Duodenal mucosa (tissue), 2 donors: ENCODE results near the gene OR51L1.

ENCODE experiments used
- H3K27ac ChIP-seq: one replicate; pipeline ENCODE4 v1.7.0; 2013; ENCODE audit warnings: low read depth, low read length
- H3K27me3 ChIP-seq, 2 donors: one replicate each; pipeline ENCODE4 v1.7.0; 2013; ENCODE audit warnings: low read length in 2 of 2, control low read depth in 1 of 2; ENCODE audit not compliant: insufficient read depth in 2 of 2, control insufficient read depth in 1 of 2
- H3K36me3 ChIP-seq, 2 donors: one replicate each; pipeline ENCODE4 v1.7.0; 2013; ENCODE audit warnings: low read length in 2 of 2, control low read depth in 1 of 2; ENCODE audit not compliant: insufficient read depth in 2 of 2, control insufficient read depth in 1 of 2
- H3K4me1 ChIP-seq, 2 donors: one replicate each; pipeline ENCODE4 v1.7.0; 2013; ENCODE audit warnings: low read length in 2 of 2, control low read depth in 1 of 2; ENCODE audit not compliant: insufficient read depth in 2 of 2, control insufficient read depth in 1 of 2
- H3K4me3 ChIP-seq, 2 donors: one replicate each; pipeline ENCODE4 v1.7.0; 2013; ENCODE audit warnings: low read length in 2 of 2, low read depth in 1 of 2
- H3K9ac ChIP-seq, 2 donors: one replicate each; pipeline ENCODE4 v1.7.0; 2013; ENCODE audit warnings: low read length in 2 of 2, low read depth in 1 of 2
- H3K9me3 ChIP-seq, 2 donors: one replicate each; pipeline ENCODE4 v1.7.0; 2013; ENCODE audit warnings: low read length in 2 of 2, control low read depth in 1 of 2; ENCODE audit not compliant: control insufficient read depth in 1 of 2

The OR51L1 gene

GRCh38 chr11:4991060-4991459 lies 3.6 kb upstream of the OR51L1 start:
- Histone ChIP-seq H3K4me1 (no peaks in the 10 kb centered on the region), H3K36me3 (no peaks in the 10 kb centered on the region), H3K4me3 (no peak overlapping the region), H3K27me3 (no peaks in the 10 kb centered on the region), H3K9ac (no peak overlapping the region), H3K27ac (no peak overlapping the region), H3K9me3 (no peaks in the 10 kb centered on the region)

- H3K27me3 ChIP-seq, result no peaks in the 10 kb centered on the region
- no peak overlapping the region for H3K4me3 ChIP-seq
- no peaks in the 10 kb centered on the region for H3K9me3 ChIP-seq
- no peaks in the 10 kb centered on the region for H3K36me3 ChIP-seq
- H3K9ac ChIP-seq, result no peak overlapping the region
- H3K4me1 ChIP-seq, result no peaks in the 10 kb centered on the region
- no peak overlapping the region for H3K27ac ChIP-seq
These were observed 10.0 kb downstream of the OR51L1 start for GRCh38 chr11:5004424-5005274.

GRCh38 chr11:5007561-5007960 lies 12.9 kb downstream of the OR51L1 start:
- H3K36me3 ChIP-seq, result no peaks in the 10 kb centered on the region
- H3K4me3 ChIP-seq, result no peak overlapping the region
- no peaks in the 10 kb centered on the region for H3K9me3 ChIP-seq
- no peak overlapping the region for H3K9ac ChIP-seq
- H3K4me1 ChIP-seq, result no peaks in the 10 kb centered on the region
- no peak overlapping the region for H3K27ac ChIP-seq
- no peaks in the 10 kb centered on the region for H3K27me3 ChIP-seq

- H3K27ac ChIP-seq, result no peak overlapping the region
- H3K36me3 ChIP-seq, result no peaks in the 10 kb centered on the region
- H3K9me3 ChIP-seq, result no peaks in the 10 kb centered on the region
These were observed 16.6 kb downstream of the OR51L1 start for GRCh38 chr11:5011254-5011653.

GRCh38 chr11:5013012-5013411 lies 18.4 kb downstream of the OR51L1 start:
- no peaks in the 10 kb centered on the region for H3K36me3 ChIP-seq
- no peak overlapping the region for H3K4me3 ChIP-seq

More at GRCh38 chr11:5011254-5011653, 16.6 kb downstream of the OR51L1 start:
- no peak overlapping the region for H3K9ac ChIP-seq
- H3K27me3 ChIP-seq, result no peaks in the 10 kb centered on the region
- no peak overlapping the region for H3K4me3 ChIP-seq
- no peaks in the 10 kb centered on the region for H3K4me1 ChIP-seq

GRCh38 chr11:5021996-5022395 lies 27.3 kb downstream of the OR51L1 start:
- peaks cover 0 to 16% of the 10 kb centered on the region in 2 donors for H3K9me3 ChIP-seq
- no peaks in the 10 kb centered on the region for H3K36me3 ChIP-seq

More at GRCh38 chr11:5013012-5013411, 18.4 kb downstream of the OR51L1 start:
- Histone ChIP-seq H3K27me3 (no peaks in the 10 kb centered on the region), H3K9me3 (no peaks in the 10 kb centered on the region), H3K27ac (no peak overlapping the region), H3K4me1 (no peaks in the 10 kb centered on the region), H3K9ac (no peak overlapping the region)

GRCh38 chr11:5036669-5037068 lies 42.0 kb downstream of the OR51L1 start:
- Histone ChIP-seq H3K27ac (no peak overlapping the region), H3K4me1 (no peaks in the 10 kb centered on the region), H3K4me3 (no peak overlapping the region), H3K27me3 (no peaks in the 10 kb centered on the region), H3K9me3 (no peaks in the 10 kb centered on the region), H3K36me3 (no peaks in the 10 kb centered on the region), H3K9ac (no peak overlapping the region)

More at GRCh38 chr11:5021996-5022395, 27.3 kb downstream of the OR51L1 start:
- Histone ChIP-seq H3K9ac (no peak overlapping the region), H3K27ac (no peak overlapping the region), H3K4me3 (no peak overlapping the region), H3K27me3 (no peaks in the 10 kb centered on the region), H3K4me1 (no peaks in the 10 kb centered on the region)

- Histone ChIP-seq H3K9me3 (no peaks in the 10 kb centered on the region), H3K27ac (no peak overlapping the region), H3K9ac (no peak overlapping the region), H3K4me1 (no peaks in the 10 kb centered on the region), H3K4me3 (no peak overlapping the region), H3K27me3 (no peaks in the 10 kb centered on the region), H3K36me3 (no peaks in the 10 kb centered on the region)
These were observed 43.3 kb downstream of the OR51L1 start for GRCh38 chr11:5037926-5038325.

- H3K27me3 ChIP-seq, result no peaks in the 10 kb centered on the region
- H3K27ac ChIP-seq, result no peak overlapping the region
- no peaks in the 10 kb centered on the region for H3K4me1 ChIP-seq
- no peak overlapping the region for H3K4me3 ChIP-seq
- H3K36me3 ChIP-seq, result no peaks in the 10 kb centered on the region
- H3K9me3 ChIP-seq, result no peaks in the 10 kb centered on the region
- no peak overlapping the region for H3K9ac ChIP-seq
These were observed 43.7 kb downstream of the OR51L1 start for GRCh38 chr11:5038341-5038740.

- Histone ChIP-seq H3K4me3 (no peak overlapping the region), H3K27me3 (no peaks in the 10 kb centered on the region), H3K27ac (no peak overlapping the region), H3K36me3 (no peaks in the 10 kb centered on the region), H3K4me1 (no peaks in the 10 kb centered on the region), H3K9ac (no peak overlapping the region), H3K9me3 (no peaks in the 10 kb centered on the region)
These were observed 46.2 kb downstream of the OR51L1 start for GRCh38 chr11:5040876-5041275.
